Transverse colon (tissue), 4 donors: ENCODE data around the gene MANBA. TPM values are rescaled to one million over a fixed set of nuclear protein-coding genes. Genes with fewer than 3 reads are reported as not detected.

Experiments used
- DNase-seq: peaks from one replicate; pipeline ENCODE4 v3.0.0-alpha.2; 2019
- H3K27ac ChIP-seq, 4 donors: fragments of 200-600 bp; sonication (generic); 2 replicates each; pipeline ENCODE4 v1.5.1; 2016 to 2018; ENCODE audit warnings: inconsistent platforms in 4 of 4
- H3K27me3 ChIP-seq: fragments of 200-600 bp; sonication (generic); 2 replicates; pipeline ENCODE4 v1.5.1; 2017; ENCODE audit warnings: inconsistent platforms
- H3K36me3 ChIP-seq, 4 donors: fragments of 200-600 bp; sonication (generic); 2 replicates each; pipeline ENCODE4 v1.5.1; 2017 to 2019; ENCODE audit warnings: inconsistent platforms in 4 of 4
- H3K4me1 ChIP-seq, 4 donors: fragments of 200-600 bp; sonication (generic); 2 replicates each; pipeline ENCODE4 v1.5.1; 2017 to 2020; ENCODE audit warnings: inconsistent platforms in 4 of 4
- H3K4me3 ChIP-seq, 4 donors: fragments of 200-600 bp; sonication (generic); 1 replicate in 1 of 4; 2 replicates in 3 of 4; pipeline versions ENCODE4 v1.5.1 to v1.6.1; 2017 to 2019; ENCODE audit warnings: inconsistent platforms in 4 of 4
- H3K9me3 ChIP-seq, 2 donors: fragments of 200-600 bp; sonication (generic); 2 replicates each; pipeline ENCODE4 v1.5.1; 2017 to 2019; ENCODE audit warnings: inconsistent platforms in 2 of 2
- EP300 ChIP-seq: sonication (generic); formaldehyde crosslinking; IDR thresholded peaks from one replicate; pipeline ENCODE4 v1.6.1; 2017; ENCODE audit warnings: antibody characterized with exemption, low read depth
- POLR2A ChIP-seq: fragments of 450-650 bp; IDR thresholded peaks from one replicate; pipeline ENCODE4 v1.6.1; 2016; ENCODE audit warnings: antibody characterized with exemption, mild to moderate bottlenecking, moderate library complexity
- POLR2AphosphoS5 ChIP-seq, 3 donors: sonication (generic); formaldehyde crosslinking; IDR thresholded peaks; one replicate each; pipeline ENCODE4 v1.6.1; 2016; ENCODE audit warnings: antibody characterized with exemption in 3 of 3
- WGBS, 2 donors: methylation state at CpG; one replicate each; pipeline ENCODE4 v1.1.5; 2018; ENCODE audit warnings: low coverage in 1 of 2; 5-methylcytosine and 5-hydroxymethylcytosine counted together
- in situ Hi-C, 4 donors: fragments of 200-750 bp; cut with MboI; loops; one replicate each; pipeline versions ENCODE4 v1.15.0 to v1.15.1; 2017; ENCODE audit warnings: low sequenced_read_pairs in 3 of 4, low pct_ligation_motif_present in 1 of 4, low pct_unique_long_range_greater_than_20kb in 1 of 4
- intact Hi-C: fragments of 100-400 bp; cut with DNase I; formaldehyde crosslinking; loops from one replicate; pipeline ENCODE4 v1.15.1; 2023; ENCODE audit warnings: low total_unique reads
- total RNA-seq, 4 donors: library from RNA; depleted of rRNA; stranded (reverse); fragments of >200 nt; gene quantifications; one replicate each; pipeline ENCODE4 v1.1.0, GENCODE V29; 2016
- TF ChIP-seq, protein P1 (sequence below), 5 experiments: fragments of 200-600 bp in 3 of 5; fragments of 450-650 bp in 2 of 5; sonication (generic) in 3 of 5; IDR thresholded peaks; 1 replicate in 2 of 5; 2 replicates in 3 of 5; pipeline ENCODE4 v1.5.1; 2016 to 2017; ENCODE audit warnings: antibody characterized with exemption in 5 of 5, inconsistent platforms in 3 of 5, mild to moderate bottlenecking in 2 of 5, moderate library complexity in 1 of 5

Gene MANBA
- total RNA-seq, 4 donors from 2014 or later: 7.5 to 110 (median 27.9) TPM

DNA sequence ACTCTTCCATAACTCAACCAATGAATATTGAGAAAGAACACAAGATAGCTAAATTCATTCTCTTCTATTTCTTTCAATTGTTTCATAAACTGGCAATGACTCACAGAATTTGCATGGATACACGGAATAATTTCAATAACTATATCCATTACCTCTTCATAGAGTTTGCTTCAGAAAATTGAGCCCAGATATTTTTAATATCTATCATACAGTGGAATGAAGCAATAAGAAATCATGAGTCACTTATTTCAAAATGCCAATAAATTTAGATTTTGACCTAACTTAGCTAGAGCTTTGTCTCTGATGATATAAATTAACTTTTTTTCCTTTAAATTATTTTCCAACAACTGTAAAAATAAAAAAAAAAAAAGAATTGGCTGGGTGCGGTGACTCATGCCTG, 22.2 kb upstream of the MANBA start:
- no peaks in the 10 kb centered on the region for H3K9me3 ChIP-seq
- DNase-seq: no peak
- in situ Hi-C loops: no loop called here
- H3K36me3 ChIP-seq: no peaks in the 10 kb centered on the region
- intact Hi-C loops: no loop called here
- peaks cover 0 to 8% (median 1%) of the 10 kb centered on the region in 4 donors for H3K4me1 ChIP-seq
- no peaks in the 10 kb centered on the region for H3K27me3 ChIP-seq
- H3K27ac ChIP-seq: no peak overlapping the region
- 73 to 93% methylated on average over 2 of the region's 2 CpGs for WGBS, 2 donors
- TF ChIP-seq, protein P1, sequence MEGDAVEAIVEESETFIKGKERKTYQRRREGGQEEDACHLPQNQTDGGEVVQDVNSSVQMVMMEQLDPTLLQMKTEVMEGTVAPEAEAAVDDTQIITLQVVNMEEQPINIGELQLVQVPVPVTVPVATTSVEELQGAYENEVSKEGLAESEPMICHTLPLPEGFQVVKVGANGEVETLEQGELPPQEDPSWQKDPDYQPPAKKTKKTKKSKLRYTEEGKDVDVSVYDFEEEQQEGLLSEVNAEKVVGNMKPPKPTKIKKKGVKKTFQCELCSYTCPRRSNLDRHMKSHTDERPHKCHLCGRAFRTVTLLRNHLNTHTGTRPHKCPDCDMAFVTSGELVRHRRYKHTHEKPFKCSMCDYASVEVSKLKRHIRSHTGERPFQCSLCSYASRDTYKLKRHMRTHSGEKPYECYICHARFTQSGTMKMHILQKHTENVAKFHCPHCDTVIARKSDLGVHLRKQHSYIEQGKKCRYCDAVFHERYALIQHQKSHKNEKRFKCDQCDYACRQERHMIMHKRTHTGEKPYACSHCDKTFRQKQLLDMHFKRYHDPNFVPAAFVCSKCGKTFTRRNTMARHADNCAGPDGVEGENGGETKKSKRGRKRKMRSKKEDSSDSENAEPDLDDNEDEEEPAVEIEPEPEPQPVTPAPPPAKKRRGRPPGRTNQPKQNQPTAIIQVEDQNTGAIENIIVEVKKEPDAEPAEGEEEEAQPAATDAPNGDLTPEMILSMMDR (IDR thresholded peaks at IDR 0.05): no peak
- TF ChIP-seq POLR2A (no peak), EP300 (no peak), POLR2AphosphoS5 (IDR thresholded peaks at IDR 0.05) (no peak)
- no peak overlapping the region for H3K4me3 ChIP-seq

DNA sequence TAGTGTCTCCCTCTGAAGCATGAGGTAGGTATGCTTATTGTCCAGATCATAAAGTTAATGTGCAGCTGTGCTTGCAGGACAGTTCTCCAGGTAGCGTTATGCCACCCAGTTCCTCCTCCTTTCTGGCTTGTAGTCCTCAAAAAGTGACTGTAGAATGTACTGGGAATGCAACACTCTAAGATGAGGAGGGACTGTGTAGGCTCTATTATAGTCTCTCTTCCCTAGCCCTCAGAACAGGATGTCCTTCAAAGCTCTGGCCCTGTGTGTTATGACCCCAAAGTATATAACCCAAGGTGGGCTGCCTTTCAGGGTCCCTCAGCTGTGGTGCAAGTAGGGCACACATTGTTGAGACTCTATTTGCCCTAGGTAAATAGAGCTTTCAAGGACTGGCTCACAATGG, 20.8 kb upstream of the MANBA start:
- H3K9me3 ChIP-seq: no peaks in the 10 kb centered on the region
- no peaks in the 10 kb centered on the region for H3K36me3 ChIP-seq
- TF ChIP-seq EP300: no peak
- TF ChIP-seq, protein P1 (IDR thresholded peaks at IDR 0.05): no peak
- TF ChIP-seq POLR2A: no peak
- no peak for TF ChIP-seq POLR2AphosphoS5 (IDR thresholded peaks at IDR 0.05)
- H3K4me3 ChIP-seq: no peak overlapping the region
- H3K4me1 ChIP-seq: peaks cover 0 to 8% (median 1%) of the 10 kb centered on the region in 4 donors
- in situ Hi-C loops: no loop called here
- DNase-seq: no peak
- WGBS, 2 donors: 73 to 83% methylated on average over 1 of the region's 1 CpG
- H3K27me3 ChIP-seq: no peaks in the 10 kb centered on the region
- no peak overlapping the region for H3K27ac ChIP-seq
- intact Hi-C loops: no loop called here

DNA sequence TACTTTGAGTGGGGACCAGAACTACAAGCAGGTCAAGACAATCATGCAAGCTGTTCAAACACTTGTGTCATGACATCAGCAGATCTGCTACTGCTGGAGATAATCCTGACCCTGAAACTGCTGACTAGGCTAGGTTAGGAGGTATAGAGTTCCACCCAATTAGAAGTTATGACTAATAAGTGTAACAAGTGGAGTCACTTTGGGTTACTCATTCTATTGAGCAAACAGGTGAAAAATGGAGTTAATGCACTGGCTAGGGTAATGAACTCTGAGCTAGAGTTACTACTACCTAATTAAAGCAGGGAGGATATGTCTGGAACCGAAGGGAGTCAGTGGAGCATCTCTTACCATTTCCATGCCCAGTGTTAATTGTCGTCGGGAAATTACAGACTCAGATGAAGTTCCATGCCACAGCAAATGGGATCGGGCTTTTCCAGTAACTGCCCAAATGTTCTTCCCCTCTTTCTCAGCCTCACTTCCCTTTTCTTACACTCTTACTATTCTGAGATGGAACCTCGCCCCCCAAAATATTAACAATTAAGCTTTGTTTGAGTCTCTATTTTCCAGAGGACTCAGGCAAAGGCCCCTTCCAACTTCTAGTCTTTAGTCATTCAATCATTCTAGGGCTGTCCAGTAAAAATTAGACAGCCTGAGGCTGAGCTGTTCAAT, 19.8 kb upstream of the MANBA start:
- TF ChIP-seq POLR2AphosphoS5 (IDR thresholded peaks at IDR 0.05) (no peak), EP300 (no peak), POLR2A (no peak)
- TF ChIP-seq, protein P1 (IDR thresholded peaks at IDR 0.05): no peak
- Histone ChIP-seq H3K9me3 (no peaks in the 10 kb centered on the region), H3K4me3 (no peak overlapping the region), H3K4me1 (peaks cover 0 to 8% (median 1%) of the 10 kb centered on the region in 4 donors), H3K27me3 (no peaks in the 10 kb centered on the region), H3K36me3 (no peaks in the 10 kb centered on the region), H3K27ac (no peak overlapping the region)
- in situ Hi-C loops: no loop called here
- WGBS, 2 donors: 90% methylated on average over 2 to 5 of the region's 5 CpGs
- intact Hi-C loops: no loop called here
- DNase-seq: no peak

DNA sequence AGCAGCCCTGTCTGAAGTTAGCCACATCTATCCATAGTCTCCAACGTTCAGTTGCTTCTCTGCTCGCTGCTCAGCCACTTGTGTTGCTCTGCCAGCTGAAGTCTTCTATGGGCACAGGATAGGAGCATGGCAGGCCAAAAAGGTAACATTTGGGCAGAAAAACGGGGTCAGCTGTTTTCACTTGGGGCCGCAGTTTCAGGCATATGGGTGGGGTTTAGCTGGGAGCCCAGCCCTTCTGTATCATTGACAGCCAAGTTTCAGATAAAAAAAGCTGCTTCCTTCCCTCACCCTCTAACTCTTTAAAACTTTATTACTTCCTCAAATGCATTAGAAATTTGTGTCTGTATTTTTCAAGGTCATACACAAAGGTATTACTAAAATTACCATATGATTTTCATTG, 18.4 kb upstream of the MANBA start:
- no peak overlapping the region for H3K27ac ChIP-seq
- no peaks in the 10 kb centered on the region for H3K27me3 ChIP-seq
- TF ChIP-seq POLR2A: no peak
- intact Hi-C loops (no loop called here), in situ Hi-C loops (no loop called here)
- no peak for DNase-seq
- H3K4me1 ChIP-seq: peaks cover 0 to 8% (median 1%) of the 10 kb centered on the region in 4 donors
- H3K9me3 ChIP-seq: no peaks in the 10 kb centered on the region
- WGBS, 2 donors: 41 to 53% methylated on average over 4 of the region's 4 CpGs
- H3K36me3 ChIP-seq: no peaks in the 10 kb centered on the region
- peak overlapping the region in 1 of 4 donors; percentile 1 for H3K4me3 ChIP-seq

DNA sequence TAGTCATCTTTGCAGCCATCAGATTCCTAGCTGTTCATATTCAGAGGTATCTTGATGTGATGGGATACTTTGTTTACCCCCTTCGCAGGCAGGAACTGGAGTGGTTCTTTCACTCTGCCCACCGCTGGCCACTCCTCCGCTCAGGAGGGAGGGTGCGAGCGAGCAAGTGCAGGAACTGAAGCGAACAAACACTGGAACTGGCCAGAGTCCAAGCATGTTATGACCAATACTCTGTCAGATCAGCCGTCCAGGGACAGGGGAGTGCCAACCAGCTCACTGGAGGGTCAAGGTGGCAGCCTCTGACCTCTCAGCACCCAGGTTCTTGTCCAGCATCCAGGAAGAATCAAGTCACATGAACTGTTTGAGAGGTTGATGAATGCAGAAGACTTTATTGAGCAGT, 18.0 kb upstream of the MANBA start:
- no peaks in the 10 kb centered on the region for H3K9me3 ChIP-seq
- in situ Hi-C loops (no loop called here), intact Hi-C loops (no loop called here)
- peak; percentile 64 for DNase-seq
- TF ChIP-seq, protein P1 (IDR thresholded peaks at IDR 0.05): no peak
- TF ChIP-seq POLR2AphosphoS5 (IDR thresholded peaks at IDR 0.05) (no peak), POLR2A (no peak), EP300 (no peak)
- 45% methylated on average over 7 of the region's 7 CpGs; no CpG with 5 or more reads in 1 of the 2 donors for WGBS, 2 donors
- no peak overlapping the region for H3K4me3 ChIP-seq
- H3K4me1 ChIP-seq: peaks cover 0 to 8% (median 1%) of the 10 kb centered on the region in 4 donors
- H3K27ac ChIP-seq: no peak overlapping the region
- H3K36me3 ChIP-seq: no peaks in the 10 kb centered on the region
- no peaks in the 10 kb centered on the region for H3K27me3 ChIP-seq
